ENCODE results near the gene PAN2. TPM values are rescaled to one million over a fixed set of nuclear protein-coding genes. Genes with fewer than 3 reads are reported as not detected.

The PAN2 gene
- total RNA-seq, 2 experiments from 2014 or later: 55.7 to 69.0 TPM

DNA sequence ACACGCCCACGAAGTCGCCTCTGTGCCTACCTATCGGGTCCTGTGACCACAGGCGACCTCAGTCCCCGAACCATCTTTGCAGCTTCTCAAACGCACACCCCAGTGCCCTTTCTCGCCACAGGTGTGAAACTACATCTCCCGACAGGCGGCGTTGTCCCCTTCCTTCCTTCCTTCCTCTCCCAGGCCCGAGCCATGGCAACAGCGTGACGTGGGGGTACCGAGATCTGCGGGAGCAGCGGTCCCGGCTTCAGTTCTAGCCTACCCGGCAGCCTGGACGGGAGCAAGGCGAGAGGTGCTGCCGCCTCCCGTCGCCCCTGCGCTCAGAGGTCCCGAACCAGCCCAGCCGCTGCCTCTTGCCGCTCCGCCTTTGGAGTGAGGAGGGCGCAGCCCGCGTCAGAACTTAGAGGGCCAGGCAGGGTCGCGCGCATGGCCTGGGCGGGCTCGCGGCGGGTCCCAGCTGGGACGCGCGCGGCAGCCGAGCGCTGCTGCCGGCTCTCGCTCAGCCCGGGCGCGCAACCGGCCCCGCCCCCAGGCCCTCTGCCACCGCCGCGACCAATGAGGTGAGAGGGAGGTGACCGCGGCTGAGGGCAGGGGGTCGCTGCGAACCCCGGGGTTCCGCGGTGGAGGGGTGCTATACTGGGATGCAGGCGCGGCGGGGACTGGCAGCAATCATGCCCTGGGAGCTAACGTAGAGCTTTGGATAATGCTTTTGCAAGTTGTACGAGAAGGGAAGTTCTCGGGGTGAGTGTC lies 66.9 kb downstream of the PAN2 start, which contains the start of gene COQ10A:
Gene COQ10A, plus strand, starts transcription at position 250 of the 750 bp plus-strand sequence. Its CDS starts 177 bp downstream, at position 427.
- ChIA-PET CTCF (interaction anchor here (0.7 to 5.0 kb wide), 17 partner anchors 9 to 221 kb away, joined by 3 to 40 read pairs (median 4); partner anchors contain the start of genes ANKRD52, RNF41, SMARCC2 and STAT2), POLR2A (interaction anchor here (0.6 to 3.0 kb wide), 15 partner anchors 9 to 1260 kb away, joined by 3 to 17 read pairs (median 3); partner anchors contain the start of genes ANKRD52, CNPY2, RNF41 and STAT2)
- H3K27ac Mint-ChIP-seq: peak within 1 kb of the TSS; percentile 91
- no peaks in the 10 kb centered on the region for H3K27me3 Mint-ChIP-seq
- TF ChIP-seq, protein P1, sequence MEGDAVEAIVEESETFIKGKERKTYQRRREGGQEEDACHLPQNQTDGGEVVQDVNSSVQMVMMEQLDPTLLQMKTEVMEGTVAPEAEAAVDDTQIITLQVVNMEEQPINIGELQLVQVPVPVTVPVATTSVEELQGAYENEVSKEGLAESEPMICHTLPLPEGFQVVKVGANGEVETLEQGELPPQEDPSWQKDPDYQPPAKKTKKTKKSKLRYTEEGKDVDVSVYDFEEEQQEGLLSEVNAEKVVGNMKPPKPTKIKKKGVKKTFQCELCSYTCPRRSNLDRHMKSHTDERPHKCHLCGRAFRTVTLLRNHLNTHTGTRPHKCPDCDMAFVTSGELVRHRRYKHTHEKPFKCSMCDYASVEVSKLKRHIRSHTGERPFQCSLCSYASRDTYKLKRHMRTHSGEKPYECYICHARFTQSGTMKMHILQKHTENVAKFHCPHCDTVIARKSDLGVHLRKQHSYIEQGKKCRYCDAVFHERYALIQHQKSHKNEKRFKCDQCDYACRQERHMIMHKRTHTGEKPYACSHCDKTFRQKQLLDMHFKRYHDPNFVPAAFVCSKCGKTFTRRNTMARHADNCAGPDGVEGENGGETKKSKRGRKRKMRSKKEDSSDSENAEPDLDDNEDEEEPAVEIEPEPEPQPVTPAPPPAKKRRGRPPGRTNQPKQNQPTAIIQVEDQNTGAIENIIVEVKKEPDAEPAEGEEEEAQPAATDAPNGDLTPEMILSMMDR (IDR thresholded peaks at IDR 0.05): peak; percentile 84
- DNase-seq (peak; percentile 90), ATAC-seq (peak; percentile 90)
- peaks cover 14% of the 10 kb centered on the region for H3K36me3 Mint-ChIP-seq (ENCODE audit: low read depth)
- H3K4me3 Mint-ChIP-seq: peak within 1 kb of the TSS; percentile 93
- H3K9me3 Mint-ChIP-seq: no peaks in the 10 kb centered on the region
- peaks cover 19% of the 10 kb centered on the region for H3K4me1 Mint-ChIP-seq (ENCODE audit: low read depth)
- intact Hi-C loops (cut with micrococcal nuclease): loop anchor here (5.0 kb wide), 1 partner anchor 45 kb away; the partner anchor contains the start of genes NABP2 and RNF41

Other genes starting within 250 kb of the PAN2 start
- gene PA2G4, start 229.4 kb downstream of the PAN2 start, total RNA-seq: 100 to 1,000 TPM; 447 to 455 TPM
- gene RPL41, start 217.4 kb downstream of the PAN2 start, total RNA-seq: 1,000 to 10,000 TPM; 5,401 to 5,452 TPM
- gene ZC3H10, start 215.7 kb downstream of the PAN2 start, total RNA-seq: 1 to 10 TPM; 6.8 to 7.2 TPM
- 100 to 1,000 TPM; 154 to 160 TPM for gene ESYT1, start 205.7 kb downstream of the PAN2 start, total RNA-seq
- gene MYL6B, start 181.4 kb downstream of the PAN2 start, total RNA-seq: 10 to 100 TPM; 60.3 to 66.9 TPM
- gene MYL6, start 175.6 kb downstream of the PAN2 start, total RNA-seq: 100 to 1,000 TPM; 647 to 663 TPM
- 10 to 100 TPM; 79.3 to 87.9 TPM for gene SMARCC2, start 144.5 kb downstream of the PAN2 start, total RNA-seq
- 10 to 100 TPM; 23.4 to 27.4 TPM for gene RNF41, start 112.1 kb downstream of the PAN2 start, total RNA-seq
- 10 to 100 TPM; 58.7 to 60.2 TPM for gene NABP2, start 109.7 kb downstream of the PAN2 start, total RNA-seq
- under 1 TPM; 0.41 to 0.54 TPM for gene SLC39A5, start 103.9 kb downstream of the PAN2 start, total RNA-seq
- gene ANKRD52, start 75.6 kb downstream of the PAN2 start, total RNA-seq: 10 to 100 TPM; 23.3 to 31.3 TPM
- gene COQ10A, start 67.1 kb downstream of the PAN2 start, total RNA-seq: 1 to 10 TPM; 7.9 to 9.6 TPM
- 100 to 1,000 TPM; 292 to 297 TPM for gene CS, start 33.7 kb downstream of the PAN2 start, total RNA-seq
- 10 to 100 TPM; 81.0 to 81.7 TPM for gene CNPY2, start 18.0 kb downstream of the PAN2 start, total RNA-seq
- 10 to 100 TPM; 41.3 to 41.5 TPM for gene IL23A, start 4.9 kb upstream of the PAN2 start, total RNA-seq
- gene STAT2, start 26.1 kb upstream of the PAN2 start, total RNA-seq: 10 to 100 TPM; 64.4 to 69.7 TPM
- not detected for gene APOF, start 28.9 kb upstream of the PAN2 start, total RNA-seq
- gene TIMELESS, start 115.4 kb upstream of the PAN2 start, total RNA-seq: 10 to 100 TPM; 48.7 to 49.2 TPM
- gene MIP, start 120.7 kb upstream of the PAN2 start, total RNA-seq: not detected
- gene SPRYD4, start 134.6 kb upstream of the PAN2 start, total RNA-seq: 1 to 10 TPM; 3.2 to 3.3 TPM
- 1 to 10 TPM; 5.2 to 7.3 TPM for gene GLS2, start 154.2 kb upstream of the PAN2 start, total RNA-seq
- gene RBMS2, start 187.8 kb upstream of the PAN2 start, total RNA-seq: 1 to 10 TPM; 2.8 to 3.1 TPM